GM18909 (cell line): Measurements from ENCODE around the gene EMILIN3.

Experiments used
- ATAC-seq: cut with Tn5 transposase; IDR thresholded peaks from one replicate; pipeline ENCODE4 v1.9.1; 2021; ENCODE audit warnings: mild to moderate bottlenecking; ENCODE audit not compliant: unreplicated experiment, poor library complexity

Gene EMILIN3

DNA sequence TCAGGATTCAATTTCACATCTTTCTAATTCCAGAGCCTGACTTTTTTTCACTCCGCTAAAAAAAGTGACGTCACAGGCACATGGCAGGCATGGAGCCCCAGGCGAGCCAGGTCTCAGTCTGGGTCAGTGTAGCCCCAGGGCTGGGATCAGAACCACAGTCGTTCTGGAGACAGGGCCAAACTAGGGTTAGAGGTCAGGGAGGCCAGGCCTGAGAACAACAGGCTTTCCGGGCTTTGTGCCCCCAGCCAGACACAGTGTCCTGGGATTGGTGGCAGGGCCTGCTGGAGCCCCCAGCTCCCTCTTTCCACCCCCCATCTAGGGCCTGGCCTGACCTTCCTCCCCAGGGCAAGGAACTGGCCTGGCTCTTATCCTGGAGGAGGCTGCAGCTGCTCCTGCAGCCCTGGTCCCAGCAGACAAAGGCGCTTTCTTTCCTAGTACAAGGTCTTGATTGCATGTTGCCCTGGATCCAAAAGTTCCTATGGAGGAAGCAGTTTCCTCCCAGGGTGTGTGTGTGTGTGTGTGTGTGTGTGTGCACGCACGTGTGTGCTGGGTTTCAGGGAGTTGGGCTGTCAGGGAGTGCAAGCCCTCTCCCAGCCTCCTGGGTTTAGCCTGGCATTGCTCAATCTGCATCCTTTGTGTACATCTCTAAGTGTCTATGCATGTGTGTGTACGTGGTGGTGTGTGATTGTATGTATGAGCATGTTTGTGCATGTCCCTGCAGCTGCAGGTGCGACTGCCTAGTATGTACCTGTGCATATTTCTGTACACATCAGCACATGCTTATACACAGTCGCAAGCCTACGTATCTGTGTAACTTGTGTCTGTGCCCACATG, 26.5 kb upstream of the EMILIN3 start:
- ATAC-seq = no peak

DNA sequence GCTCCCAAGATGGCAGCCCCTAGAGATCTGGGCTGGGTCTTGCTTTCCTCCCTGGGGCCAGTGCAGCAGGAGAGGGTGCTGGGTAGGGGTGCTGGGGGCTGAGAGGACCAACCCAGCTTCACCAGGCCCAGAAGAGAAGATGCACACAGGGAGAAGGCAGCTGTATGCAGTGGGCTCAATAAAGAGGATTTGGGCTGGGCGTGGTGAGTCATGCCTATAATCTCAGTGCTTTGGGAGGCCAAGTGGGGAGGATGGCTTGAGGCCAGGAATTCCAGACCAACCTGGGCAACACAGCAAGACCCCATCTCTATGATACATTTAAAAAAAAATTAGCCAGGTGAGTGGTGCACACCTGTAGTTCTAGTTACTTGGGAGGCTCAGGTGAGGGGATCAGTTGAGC, 25.7 kb upstream of the EMILIN3 start:
- ATAC-seq = no peak

DNA sequence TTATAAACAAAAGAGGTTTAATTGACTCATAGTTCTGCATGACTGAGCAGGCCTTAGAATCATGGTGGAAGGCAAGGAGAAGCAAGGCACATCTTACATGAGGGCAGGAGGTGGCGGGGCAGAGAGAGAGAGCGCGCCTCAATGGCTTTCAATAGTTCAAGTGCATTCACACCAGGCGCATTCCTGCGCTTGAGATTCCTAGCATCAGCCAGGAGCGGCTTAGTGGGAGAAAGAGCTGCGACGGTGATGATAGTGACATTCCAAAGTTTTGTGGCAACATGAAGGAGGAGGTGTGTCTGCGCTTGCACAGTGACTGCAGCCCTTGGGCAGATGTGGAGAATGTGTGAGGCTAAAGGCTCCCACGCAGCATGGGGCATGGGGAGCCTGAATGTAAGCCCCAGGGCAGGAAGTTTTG, 25.0 kb upstream of the EMILIN3 start:
- no peak for ATAC-seq

DNA sequence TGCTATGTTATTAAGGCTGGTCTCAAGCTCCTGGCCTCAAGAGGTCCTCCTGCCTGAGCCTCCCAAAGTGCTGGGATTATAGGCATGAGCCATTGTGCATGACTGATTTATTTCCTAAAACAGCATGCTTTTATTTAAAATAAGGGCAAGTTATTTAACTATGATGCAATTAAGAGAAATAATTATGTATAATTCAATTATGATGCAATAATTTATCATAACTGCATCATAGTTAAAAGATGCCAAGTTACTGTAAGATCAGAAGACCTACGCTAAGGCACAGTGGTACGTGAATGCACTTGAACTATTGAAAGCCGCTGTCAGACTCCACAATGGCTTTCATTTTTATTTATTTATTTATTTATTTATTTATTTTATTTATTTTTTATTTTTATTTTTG, 24.3 kb upstream of the EMILIN3 start:
- no peak for ATAC-seq

DNA sequence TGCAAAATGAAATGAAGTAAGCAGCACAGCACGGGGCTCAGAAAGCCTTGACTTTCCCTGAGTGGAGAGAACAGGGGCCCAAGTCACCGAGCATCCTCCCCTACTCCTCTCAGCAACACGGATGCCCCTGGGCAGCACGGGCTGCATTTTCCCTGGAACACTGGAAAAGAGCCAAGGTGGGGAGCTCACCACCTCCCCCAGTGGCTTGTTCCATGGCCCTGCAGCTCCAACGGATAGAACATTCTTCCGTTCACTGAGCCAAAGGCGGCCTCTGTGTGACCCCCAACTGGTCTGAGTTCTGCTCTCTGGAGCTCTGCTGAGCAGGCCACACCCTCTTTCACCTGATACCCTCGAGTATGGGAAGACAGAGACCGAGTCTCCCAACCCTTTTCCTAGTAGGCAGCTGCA, 20.8 kb upstream of the EMILIN3 start:
- ATAC-seq = no peak

DNA sequence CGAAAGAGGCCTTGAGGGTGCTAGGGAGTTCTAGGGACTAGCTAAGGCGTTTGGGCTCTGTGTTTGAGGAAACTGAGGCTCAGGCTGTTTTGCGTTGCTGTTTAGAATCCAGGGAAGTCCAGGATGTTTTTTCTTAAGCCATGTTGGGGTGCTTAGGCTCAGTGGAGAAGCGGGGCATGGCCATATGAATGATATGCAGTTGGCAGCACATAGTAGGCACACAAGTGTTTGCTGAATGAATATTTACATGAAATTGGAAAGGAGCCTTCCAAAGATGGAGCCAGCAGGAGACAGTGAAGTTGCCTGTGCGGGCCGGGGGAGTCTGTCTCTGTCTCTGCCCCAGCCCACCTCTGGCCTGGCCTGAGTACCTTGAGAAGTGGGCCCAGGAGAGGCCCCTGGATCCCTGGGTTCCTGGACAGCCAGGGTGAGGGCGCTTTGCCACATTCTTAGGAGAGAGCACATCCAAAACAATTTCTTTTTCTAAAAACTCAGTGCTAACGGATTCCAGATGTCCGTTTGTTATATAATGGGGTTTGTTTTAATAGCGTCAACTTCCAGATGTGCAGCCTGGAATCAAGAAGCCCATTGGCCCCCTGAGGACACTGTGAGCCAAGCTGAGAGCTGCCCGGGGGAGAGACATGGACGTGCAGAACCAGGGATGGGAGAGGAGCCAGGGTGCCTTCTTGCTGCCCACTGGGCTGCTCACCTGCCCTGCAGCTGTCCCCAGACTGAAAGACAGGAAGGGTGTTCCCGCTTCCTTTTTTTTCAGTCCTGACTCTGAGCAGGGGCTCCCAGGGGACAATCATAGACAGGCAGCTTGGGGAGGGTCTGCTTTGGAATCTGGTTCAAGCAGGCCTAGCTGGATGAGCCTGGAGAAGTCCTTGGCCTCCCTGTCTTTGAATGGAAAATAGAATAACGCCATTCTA, 20.1 kb upstream of the EMILIN3 start:
- ATAC-seq = no peak

DNA sequence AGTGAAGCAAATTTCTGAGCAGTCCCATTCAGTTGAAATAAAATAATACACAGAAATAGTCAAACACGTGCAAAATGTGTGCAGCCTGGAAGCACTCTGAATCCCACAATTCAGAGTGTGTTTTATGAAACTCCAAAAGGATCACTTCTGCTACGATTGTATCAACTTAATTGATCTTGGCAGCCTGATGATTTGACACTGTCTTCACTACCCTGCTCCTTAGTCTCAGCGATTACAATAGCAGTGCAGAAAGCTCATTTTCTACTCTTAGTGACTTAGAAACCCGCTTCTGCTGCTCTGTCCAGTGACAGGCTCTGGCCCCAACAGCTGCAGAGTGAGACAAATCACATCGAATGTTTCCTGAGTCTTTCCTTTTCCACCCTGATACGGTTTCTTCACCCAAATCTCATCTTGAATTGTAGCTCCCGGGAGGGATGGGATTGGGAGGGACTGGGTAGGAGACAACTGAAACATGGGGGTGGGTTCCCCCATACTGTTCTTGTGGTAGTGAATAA, 16.2 kb upstream of the EMILIN3 start:
- no peak for ATAC-seq

DNA sequence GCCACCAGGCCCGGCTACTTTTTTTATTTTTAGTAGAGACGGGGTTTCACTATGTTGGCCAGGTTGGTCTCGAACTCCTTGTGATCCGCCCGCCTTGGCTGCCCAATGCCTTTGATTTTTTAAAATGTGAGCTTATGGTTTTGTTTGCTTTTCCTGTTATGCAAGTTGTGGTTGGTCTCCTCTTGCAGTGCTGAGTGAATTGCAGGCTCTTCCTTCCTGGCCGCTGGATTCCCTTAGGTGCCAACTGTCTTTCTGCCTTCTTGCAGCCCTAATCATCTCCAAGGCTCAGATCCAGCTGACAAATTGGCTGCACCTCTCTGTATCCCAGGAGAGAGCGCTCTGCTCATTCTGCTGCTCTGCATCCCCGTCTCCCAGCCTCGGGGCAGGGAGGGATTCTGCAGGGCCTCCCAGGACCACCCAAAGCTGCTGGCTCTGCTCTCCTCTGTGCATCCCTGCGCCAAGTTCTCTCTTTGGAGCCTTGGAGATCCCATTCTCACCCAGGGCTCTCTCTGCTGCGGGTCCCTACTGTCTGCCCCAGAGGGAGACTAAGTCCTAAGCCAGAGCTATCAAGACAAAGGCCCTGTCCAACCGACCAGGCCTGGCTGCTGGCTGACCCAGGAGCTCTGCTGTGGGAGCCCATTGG, 14.1 kb upstream of the EMILIN3 start:
- ATAC-seq = no peak

DNA sequence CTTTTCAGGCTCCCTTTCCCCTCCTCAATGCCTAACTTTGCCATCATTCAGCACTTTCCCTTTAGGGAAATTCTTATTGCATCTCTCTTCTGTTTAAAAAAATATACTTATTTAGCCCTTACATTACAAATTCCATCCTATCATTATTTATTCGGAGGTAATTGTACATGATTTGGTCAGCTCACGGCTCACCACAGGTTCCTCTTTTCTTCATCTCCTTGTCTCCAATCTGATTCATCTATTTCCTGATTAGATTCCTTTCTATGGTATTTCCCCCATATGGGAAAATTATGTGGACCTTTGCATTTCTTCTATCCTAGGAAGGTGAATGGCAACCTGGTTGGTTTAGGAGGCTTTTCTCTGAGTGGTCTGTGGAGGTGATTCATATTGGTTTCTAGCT, 12.9 kb upstream of the EMILIN3 start:
- no peak for ATAC-seq

DNA sequence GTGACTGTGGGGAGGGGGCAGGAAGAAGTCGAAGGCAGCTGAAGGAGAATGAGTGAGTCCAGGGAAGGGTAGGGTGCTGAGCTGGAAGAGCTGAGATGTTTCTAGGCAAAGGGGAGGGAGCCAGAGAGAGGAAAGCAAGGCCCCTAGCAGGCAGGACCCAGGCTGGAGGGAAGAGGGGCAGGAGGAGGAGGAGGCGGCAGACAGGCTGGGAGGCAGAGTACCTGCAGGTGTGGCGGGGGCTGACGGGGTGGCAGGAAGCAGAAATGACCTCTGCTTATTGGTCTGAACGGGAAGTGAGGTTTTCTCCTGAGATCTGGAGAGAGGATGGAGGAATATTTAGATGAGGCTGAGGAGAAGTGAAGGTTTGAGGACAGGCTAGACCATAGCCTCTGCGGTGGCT, 10.7 kb upstream of the EMILIN3 start:
- no peak for ATAC-seq

DNA sequence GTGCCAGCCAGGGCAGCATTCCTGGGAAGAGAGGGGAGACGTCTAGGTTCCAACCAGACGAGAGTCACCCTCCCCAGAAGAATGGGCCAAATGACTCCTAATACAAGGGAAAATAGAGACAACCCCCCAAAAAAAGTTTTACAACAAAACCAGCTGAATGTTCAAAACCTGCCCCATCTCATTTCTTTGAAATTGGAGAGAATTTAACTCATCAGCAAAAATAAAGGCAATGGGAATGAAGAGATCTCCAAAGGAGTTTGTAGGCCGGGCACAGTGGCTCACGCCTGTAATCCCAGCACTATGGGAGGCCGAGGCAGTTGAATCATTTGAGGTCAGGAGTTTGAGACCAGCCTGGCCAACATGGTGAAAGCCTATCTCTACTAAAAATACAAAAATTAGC, 9.7 kb upstream of the EMILIN3 start:
- ATAC-seq = no peak

DNA sequence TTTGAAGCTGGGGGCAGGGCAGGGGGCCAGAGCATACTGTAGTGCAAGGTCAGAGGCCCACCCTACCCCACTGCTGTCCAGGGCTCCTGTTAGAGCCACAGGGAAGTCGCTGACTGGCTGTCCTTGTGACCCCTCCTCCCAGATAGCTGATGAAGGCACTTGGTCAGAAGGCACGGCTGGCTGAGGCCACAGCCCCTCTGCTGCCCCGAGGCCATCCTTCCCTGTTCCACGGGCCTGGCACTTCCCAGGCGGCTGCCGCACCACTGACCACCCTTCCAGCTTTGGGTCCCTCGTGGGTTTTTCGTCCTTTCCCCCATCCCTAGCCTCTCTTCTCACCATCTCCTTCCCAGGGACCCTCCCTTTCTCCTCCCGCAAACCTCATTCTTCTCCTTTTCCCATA, 9.2 kb upstream of the EMILIN3 start:
- ATAC-seq = no peak

DNA sequence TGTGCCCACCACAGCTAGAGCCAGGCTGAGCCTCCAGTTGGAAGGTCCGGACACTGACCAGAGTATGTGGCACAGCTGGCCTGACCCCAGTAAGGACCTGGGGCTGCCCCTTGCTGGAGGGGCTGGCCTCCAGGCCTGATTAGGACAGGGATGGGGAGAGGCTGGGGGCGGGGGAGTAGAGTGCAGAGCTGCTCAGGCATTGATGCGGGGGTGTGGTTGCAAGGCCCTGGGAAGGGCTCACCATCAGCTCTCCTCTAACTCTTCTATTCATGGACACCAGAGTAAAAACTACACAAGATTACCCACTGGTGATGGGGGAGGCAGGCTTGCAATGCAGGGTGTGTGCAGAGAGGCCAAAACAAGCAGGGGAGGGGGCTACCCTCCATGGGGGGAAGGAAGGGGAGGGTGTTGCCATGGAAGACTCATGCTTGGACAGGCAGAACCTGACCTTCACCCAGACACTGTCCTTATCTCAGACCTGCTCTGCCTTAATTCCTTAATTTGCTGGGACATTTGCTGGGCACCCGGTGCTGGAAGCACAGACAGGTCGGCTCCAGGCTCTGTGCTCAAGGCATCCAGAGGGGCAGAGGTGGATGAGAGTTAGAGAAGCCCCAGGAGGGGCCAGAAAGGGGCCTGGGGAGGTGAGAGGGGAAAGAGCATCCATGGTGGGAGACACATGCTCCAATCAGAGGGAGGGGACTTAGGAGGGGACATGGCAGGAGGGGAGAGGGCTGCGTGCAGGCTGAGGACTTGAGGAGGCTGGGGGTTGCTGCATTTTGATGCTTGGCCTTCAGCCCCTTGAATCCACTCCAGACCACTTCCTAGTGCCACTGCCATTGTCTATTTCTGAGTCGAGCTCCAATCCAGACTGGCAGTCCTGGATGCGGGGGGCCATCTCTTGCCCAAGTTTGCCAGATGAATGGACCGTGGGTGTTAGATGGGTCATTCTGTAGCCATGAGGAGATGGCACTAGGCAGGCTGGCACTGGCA, 7.6 kb upstream of the EMILIN3 start:
- no peak for ATAC-seq

DNA sequence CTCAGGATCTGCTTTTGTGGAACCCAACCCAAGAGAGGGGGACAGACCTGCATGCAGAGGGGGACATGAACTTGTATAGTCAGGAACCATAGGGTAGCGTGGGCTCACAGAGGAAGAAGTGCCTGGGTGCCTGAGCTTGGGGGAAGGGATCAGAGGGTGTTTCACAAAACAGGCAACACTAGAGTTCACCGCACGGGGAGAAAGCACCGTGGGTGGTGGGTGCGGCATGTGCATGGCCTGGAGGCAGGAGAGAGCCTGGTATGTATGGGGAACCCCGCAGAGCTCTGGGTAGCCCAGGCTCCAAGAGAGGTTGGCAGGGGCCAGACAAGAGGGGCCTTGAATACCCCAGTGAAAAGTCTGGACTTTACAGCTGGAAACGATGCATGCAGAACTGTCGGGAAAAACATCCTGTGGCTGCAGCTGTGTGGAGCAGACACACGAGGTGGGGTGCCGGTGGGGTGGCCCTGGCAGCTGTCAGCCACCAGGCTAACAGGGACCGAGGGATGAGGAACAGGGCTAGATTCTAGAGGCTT, 6.7 kb upstream of the EMILIN3 start:
- ATAC-seq = no peak

DNA sequence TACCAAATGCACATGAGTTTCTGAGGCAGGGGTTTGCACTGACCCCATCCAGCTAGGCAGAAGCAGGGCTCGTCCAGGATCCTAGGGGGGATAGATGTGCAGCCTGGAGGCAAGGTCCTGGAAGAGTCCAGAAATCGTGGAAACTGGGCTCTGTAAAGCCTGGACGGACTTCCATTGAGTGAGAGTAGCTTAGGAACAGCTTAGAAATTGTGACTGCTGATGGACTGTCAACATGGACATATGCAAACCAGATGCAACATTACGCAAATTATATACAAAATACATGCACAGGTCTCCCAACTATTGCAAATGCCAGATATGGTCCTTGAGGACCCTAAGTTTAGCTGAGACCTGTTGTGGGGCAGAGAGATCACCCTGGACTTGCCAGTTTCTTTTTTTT, 4.8 kb upstream of the EMILIN3 start:
- ATAC-seq = no peak

DNA sequence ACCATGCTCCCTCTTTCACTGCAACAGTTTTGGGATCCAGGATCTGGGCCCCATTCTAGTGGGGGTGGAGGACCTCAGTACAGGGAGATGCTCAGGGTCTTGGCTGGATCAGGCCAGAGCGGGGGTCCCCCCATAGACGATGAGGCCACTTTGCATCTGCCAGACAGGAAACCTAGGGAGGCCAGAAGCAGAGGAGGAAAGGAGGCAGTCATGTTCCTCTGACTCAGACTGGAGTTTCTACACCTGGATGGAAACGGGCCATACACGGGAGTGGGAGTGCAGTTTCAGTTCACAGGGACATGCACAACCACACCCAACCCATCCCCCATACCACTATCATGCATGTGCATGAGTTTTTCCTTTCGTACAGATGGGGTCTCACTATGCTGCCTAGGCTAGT, 3.6 kb upstream of the EMILIN3 start:
- ATAC-seq = no peak

DNA sequence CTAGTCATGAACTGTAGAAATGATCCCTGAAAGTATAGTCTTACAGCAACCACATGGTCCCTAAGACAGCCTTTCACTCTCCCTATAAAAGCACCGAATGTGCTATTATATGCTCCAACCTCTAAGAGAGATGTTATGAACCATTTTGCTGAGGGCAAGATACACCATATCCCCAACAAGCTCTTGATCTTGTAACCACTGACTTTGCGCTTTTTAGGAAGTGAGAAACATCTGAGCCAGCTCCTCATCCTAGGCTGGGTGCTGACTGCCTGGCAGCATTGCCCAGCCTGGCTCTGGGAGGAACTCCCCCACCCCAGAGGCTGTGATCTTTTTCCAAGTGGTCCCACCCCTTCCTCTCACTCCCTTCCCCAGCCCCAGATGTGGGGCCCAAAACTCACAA, 3.1 kb upstream of the EMILIN3 start:
- no peak for ATAC-seq

DNA sequence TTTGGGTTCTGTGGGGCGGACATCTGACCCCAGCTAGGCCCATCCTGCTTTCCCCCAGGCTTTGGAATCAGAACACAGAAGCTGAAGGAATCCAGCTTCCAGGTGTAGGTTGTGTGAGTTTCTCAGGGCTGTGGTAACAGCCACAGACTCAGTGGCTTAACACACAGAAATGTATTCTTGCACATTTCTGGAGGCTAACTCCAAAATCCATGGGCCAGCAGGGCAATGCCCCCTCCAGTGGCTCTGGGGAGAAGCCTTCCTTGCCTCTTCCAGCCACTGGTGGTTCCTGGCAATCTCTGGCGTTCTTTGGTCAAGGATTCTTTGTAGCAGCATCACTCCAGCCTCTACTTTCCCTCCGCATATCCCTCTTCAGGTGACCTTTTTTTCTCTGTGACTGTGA, 1.3 kb upstream of the EMILIN3 start:
- ATAC-seq = no peak

DNA sequence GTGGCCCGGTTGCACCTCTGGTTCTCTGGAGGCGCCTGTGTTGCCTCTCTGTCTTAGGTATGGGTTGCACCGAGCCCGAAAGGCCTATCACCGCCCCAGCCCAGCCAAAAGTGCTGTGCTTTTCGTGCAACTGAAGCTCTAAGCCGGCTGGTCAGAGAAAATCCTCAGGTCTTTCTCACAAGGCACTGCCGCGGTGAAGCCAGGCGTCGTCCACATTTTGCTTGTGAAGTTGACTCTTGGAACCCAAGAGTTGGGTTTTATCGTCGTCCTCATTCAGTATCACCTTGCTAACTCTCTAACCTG, 726 bp upstream of the EMILIN3 start:
- ATAC-seq = no peak
